Daoy (cell line): ENCODE data around the gene FBN2. TPM values are rescaled to one million over a fixed set of nuclear protein-coding genes. Genes with fewer than 3 reads are reported as not detected.
A peak's percentile ranks its signal among the peaks of the same experiment; 100 is the strongest.
"Not testable (repeated sequence)": the region's sequence is repeated elsewhere in the genome, so short reads cannot be mapped to it uniquely, and the experiment has no call there.

ENCODE experiments used
- DNase-seq: peaks from one replicate; pipeline ENCODE4 v3.0.0-alpha.2; 2015; ENCODE audit warnings: low read depth
- total RNA-seq: library from RNA; depleted of rRNA; stranded (reverse); fragments of >200 nt; shearing (Covaris generic); gene quantifications from 2 replicates; pipeline ENCODE4 v1.2.3, GENCODE V29; 2014

The FBN2 gene
- total RNA-seq, 1 experiment from 2014 or later = 18.7 TPM

DNA sequence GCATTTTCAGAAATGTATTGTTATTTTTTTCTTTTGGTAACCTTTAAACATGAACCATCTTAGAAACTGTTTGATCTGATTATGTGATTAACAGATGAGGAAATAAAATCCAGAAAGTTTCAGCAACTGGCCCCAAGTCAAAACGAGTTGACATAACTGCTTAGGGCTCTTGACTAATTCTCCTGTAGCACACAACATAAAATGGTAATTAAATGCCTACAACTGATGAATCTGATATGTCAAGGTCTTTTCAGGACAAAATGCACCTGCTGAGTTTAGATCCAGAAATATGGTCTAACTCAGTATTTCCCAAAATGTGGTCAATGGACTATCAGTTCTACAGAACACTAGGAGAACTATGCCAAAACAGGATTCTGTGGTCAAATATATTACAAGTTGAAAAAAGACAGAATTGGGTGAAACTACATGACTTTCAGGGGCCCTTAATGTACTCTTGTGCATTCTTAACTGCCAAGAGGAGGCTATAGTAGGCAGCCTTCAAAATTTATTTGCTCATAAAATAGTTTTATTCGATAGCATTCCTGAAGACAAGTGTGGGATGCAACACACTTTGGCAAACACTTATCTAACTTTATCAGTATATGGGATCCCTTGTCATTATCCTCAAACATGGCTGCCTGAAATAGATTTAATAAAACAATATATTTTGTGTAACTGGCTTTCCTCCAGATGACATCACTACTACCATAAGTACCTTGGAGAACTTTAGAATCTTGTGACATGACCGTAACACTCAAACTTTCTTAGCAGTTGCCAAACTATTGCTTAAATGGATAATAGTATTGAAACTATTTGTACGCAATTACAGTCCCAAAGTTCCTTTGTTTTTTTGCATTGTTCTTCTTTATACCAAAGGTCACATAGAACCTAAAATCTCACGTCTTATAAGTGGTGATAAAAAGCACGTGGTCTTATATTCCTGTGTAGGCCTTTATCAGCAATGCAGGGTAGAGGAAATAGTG is 59.4 kb downstream of the FBN2 start:
- no peak for DNase-seq

DNA sequence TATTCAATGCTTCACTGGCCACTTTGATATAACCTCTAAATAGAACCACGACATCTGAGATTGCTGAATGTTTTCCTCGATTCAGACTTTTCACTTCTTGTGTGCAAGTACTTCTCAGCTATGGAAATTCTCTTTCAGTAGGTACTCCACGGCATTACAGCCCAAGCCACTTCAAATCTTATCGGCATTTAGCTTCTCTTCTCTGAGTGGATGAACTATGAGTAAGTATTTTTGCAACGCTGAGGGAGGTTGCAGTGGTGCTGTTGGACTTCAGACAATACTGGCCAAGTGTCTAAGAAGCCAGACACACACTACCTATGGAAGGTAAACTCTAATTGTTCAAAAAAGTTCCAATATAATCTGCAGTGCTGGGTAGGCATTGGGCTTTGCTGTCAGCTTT is 60.1 kb downstream of the FBN2 start:
- no peak for DNase-seq

DNA sequence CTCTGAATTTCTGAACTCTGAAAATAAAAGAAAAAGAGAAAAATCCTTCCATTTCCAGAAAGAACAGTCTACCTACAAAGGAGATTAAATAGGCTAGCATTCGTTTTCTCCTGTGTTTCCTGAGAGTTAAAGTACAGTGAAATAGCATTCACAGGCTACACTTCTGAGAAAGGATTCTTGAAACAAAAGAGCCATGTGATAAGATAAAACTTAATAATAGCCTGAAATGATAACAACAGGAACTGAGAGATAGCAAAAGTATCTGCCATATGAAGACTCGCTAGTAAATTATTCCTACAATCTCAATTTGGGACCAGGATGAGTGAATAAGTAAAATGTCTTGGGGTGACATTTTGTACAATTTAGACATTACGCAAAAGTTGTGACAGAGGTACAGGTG is 62.4 kb downstream of the FBN2 start:
- no peak for DNase-seq

DNA sequence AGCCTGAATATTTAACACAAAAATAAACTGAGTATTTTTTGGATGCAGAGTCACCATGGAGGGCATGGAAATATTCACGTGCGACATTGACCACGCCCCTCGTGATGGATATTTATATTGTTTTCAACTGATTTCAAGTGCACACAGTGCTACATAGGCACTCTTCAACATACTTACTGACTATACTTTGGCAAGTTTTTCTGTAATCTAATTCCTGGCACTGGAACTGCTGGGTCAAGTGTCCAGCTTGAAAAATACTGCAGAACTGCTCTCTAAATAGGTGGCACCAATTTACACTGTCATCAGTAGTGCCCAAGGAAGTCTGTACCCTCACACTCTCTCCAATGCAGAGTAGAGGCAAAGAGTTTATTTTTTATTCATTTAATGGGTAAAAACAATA is 65.1 kb downstream of the FBN2 start:
- DNase-seq = no peak

DNA sequence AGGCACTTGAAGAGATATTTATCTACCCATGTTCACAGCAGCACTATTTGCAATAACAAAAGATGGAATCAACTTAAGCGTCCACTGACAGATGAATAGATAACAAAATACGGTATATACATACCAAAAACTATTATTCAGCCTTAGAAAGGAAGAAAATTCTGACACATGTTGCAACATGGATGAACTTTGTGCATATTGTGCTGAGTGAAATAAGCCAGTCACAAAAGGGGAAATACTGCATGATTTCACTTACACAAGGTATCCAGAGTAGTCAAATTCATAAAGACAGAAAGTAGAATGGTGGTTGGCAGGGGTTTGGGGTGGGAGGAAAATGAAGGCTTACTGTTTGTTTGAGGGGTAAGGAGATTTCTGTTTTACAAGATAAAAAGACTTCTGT is 66.0 kb downstream of the FBN2 start:
- DNase-seq = no peak

DNA sequence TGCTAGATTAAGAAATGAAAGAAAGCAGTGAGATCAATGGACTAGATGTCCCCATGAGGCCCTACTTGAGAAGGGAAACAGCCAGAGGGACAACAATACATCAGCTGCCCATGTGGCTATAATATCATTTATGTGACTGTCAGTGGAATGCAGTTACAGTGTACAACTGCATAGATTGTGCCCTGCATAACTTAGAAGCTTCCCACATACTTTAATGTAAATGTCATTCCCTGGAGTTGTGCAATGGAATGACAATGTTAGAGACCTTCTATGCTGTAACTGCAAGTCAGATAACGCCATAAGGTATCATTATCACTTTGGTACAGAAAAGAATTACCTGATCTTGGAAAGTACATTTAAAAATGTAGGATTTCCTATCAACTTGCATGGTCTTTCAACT is 67.4 kb downstream of the FBN2 start:
- DNase-seq = no peak

DNA sequence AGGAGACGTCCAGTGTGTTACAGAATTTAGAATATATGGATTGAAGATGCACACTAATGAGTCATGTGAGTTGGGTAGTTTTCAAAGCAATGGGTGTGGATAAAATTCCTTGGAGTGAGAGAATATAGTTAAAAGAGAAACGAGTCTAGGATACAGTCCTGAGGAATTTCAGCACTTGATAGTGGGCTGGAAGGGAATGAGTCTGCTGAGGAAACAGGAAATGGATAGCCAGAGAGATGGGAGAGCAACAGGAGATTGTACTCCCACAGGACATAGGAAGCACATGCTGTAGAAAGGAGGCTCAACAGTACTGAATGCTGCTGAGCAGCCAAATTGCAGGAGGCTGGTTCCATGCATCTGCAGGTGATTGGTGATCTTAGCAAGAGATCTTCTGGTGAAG is 68.1 kb downstream of the FBN2 start:
- DNase-seq = no peak

DNA sequence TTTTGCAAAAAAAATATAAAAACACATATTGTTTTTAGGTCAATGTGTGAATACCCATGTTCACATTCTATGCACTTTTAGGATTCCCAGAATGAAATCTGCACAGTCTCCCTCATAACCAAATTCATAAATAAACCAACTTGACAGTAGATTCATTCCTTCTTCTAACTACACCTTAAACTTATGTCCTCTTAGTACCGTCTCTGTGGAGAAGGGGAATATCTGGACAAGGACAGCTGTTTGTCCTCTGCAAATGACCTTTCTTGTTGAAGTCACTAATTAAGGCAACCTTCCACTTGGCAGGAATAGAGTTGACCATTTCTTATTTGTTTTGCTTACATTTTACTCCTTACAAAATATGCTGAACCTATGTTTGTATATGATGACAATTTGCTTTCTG is 71.1 kb downstream of the FBN2 start:
- DNase-seq = no peak

DNA sequence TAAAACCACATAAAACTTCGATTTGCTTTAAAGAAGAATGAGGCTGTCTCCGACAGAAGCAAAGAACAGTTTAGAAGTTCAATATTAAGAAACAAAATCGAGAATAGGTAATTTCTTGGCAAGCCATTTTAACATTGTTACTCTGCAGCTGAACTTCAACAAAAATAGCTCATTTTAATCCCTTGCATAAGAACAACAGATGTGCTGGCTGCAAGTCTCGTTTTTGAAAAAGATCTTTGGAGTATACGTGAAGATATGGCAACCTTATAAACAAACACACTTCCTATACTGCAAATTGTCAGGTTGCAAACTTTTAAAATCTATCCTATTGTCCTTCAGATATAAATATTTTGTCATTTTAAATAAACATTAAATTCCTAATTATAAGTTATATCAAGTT is 71.5 kb downstream of the FBN2 start:
- no peak for DNase-seq

DNA sequence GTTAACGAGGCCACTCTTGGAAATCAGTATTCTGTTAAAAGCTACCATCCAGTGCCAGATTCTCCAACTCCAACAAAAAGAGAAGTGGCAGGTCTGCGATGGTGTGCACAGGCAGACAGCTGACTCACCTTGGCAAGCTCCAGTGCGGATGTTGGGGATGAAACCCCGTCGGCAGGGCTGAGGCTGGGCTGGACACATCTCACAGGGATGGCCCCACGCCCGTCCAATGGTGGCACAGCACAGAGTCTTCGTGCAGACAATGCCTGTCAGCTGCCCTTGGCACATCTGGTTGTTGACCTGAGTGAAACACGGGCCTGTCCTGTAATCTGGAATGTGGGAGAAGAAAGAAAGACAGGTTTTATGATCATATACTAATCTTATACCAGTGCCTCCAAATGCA is 73.4 kb downstream of the FBN2 start:
- peak; percentile 10 for DNase-seq

DNA sequence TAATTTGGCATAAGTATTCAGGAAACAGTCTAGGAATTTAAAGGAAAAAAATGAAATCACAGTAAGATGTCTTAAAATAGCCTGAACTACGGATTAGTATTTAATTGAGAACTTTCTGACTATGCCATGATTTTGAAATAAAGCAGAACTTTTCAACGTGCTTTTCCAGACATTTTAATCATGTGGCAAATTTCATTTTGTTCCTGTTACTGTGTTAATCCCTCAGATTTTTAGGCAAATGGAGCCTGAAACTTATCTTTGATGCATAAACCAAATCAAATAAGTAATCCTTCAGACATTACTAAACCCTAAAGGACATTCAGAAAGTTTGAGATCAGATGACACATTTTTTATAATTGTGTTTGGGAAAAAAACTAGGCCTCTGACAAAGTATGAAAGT is 75.7 kb downstream of the FBN2 start:
- no peak for DNase-seq

DNA sequence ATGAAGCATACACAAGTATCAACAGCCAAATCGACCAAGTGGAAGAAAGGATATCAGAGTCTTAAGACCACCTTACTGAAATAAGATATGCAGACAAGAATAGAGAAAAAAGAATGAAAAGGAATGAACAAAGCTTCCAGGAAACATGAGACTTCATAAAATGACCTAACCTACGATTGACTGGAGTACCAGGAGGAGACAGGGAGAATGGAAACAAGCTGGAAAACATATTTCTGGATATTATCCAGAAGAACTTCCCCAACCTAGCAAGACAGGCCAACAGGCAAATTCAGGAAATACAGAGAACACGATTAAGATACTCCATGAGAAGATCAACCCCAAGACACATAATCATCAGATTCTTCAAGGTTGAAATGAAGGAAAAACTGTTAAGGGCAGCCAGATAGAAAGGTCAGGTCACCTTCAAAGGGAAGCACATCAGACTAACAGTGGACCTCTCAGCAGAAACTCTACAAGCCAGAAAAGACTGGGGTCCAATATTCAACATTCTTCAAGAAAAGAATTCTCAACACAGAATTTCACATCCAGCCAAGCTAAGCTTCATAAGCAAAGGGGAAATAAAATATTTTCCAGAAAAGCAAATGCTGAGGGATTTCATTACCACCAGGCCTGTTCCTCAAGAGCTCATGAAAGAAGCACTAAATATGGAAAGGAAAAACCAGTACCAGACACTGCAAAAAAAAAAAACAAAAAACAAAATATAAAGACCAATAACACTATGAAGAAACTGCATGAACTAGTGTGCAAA is 80.7 kb downstream of the FBN2 start:
- not testable (repeated sequence) for DNase-seq

DNA sequence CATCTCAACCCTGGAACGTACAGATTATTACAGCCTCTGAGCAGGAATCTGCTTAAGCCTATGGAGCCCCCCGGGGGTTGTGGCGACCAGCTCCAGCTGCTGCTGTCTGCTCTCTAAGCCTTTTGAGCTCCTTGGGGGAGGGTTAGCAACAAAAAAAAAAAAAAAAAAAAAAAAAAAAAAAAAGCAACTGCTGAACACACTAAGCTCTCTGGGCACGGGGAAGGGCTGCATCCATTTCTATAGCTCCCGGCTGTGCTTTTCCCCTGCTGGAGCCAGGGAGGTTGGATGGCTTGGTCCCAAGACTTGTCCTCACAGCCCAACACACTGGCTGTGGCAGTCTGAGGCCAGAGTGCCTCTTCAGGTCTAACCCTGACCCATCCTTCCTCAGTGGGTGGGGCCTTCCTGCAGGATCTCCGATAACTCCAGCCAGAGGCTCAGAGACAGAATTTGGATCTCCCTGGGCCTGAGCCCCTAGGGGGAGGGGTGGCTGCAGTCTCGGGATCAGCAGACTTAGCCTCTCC is 82.1 kb downstream of the FBN2 start:
- DNase-seq = no peak

DNA sequence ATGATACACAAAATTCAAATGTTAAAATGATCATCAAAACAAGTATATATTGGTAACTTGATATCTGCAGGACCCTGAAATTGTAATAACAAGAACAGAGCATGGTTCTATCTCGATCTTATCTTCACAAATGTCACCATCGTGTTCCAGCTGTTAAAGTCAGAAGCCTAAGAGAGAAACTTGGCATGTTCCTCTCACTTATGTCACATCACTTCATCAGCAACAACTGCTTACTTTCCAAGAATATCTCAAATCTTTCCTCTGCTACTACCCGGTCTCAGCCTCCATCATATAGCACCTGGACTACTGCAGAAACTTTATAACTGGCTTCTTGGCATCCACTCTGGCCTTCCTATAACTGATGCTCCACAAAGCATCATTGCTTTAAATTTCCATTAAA is 84.9 kb downstream of the FBN2 start:
- DNase-seq = no peak

DNA sequence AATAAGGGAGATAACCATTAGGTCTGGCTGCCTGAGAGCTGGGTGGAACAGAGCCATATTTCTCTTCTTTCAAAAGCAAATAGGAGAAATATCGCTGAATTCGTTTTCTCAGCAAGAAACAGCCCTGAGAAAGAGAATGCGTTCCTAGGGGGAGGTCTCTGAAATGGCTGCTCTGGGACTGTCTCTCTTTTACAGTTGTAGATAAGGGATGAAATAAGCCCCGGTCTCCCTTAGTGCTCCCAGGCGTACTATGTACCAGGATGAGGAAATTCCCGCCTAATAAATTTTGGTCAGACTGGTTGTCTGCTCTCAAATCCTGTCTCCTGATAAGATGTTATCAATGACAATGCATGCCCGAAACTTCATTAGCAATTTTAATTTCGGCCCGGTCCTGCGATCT is 90.8 kb downstream of the FBN2 start:
- DNase-seq = not testable (repeated sequence)

DNA sequence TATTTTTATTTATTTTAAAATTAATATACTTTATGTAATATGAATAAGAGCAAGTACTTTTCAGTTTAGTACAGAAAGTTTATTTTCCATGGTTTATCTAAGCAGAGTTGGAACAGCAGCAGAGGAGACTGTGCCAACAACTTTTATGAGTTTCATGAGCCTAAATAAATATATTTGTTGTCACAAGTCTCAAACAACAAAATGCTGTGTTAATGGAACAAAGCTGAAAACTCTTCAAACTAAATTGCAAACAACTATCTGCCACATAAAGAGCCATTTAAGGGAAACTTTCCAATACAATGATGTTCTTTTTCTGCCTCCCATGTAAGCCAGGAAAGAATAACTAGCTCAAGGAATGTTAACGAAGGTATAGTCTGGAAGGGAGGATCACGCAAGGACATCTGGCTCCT is 96.1 kb downstream of the FBN2 start:
- DNase-seq = no peak

DNA sequence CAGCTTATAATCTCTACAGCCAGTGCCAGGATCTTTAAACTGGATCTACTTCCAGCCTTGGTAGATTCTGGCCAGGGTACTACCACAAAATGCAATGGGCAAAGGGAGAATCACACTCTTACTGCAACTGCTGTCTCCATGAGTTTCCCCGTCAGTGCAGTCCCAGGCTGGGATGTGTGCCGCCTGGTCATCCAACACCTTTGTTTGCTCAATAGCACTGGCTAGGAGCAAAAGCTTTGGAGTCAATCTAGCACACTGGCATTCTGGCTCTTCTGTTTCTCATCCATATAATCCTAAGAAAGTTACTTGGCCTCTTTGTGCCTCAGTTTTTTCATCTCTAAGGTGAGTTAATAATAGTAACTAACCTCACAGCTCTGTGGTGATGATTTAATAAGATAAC is 96.9 kb downstream of the FBN2 start:
- DNase-seq = no peak

DNA sequence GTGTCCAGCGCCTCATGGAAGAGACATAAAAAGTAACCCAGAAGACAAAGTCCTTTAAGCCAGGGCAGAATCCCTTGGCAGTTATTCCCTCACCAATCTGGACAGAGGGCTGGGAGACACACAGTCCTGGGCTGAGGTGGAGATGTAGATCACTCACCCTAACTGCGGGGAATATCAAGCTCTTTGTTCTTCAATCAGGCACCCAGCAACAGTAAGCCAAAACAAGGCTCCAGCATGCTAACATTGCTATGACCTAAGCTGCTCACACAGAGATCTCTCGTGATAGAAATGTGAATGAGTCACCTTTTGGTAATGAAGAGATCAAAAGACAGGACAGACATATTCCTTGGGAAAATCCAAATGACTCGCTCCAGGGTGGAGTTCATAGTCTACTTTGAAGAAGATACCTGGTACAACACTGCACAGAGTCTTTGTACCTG is 101.3 kb downstream of the FBN2 start:
- peak; percentile 86 for DNase-seq

DNA sequence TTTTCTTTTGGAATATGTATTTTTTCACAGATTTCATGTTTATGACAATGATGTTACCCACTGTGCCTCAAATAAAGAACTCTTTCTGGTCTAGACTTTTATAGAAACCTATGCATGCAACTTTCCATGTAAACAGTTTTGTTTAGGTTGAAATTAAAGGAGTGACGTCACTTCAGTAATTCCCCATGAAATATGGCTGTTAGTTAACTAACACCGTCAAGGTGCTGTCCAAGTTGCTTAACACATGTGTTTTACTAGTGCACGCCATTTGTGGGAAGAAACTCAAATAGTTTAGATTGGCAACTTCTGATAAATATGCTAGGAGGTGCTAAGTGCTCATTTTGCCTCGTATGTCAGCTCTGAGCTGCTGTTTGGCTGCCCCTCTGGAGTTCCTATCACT is 102.2 kb downstream of the FBN2 start:
- no peak for DNase-seq

DNA sequence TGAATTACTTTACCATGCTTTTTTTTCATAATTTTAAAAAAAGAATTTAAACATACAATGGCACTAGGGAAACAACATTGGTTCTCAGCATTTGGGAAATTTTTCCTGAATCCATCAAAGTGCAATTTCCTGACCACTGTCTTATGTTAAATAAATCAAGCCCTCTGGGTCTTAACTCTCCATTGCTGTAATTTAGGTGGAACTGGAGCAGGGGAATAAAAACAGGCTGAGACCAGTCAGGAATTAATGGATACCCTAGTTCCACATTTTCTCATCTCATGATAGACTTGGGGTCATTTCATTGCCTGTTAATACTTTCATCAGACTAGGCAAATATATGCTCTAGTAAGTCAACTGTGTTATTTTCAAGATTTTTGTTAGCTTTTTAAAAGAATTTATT is 103.1 kb downstream of the FBN2 start:
- DNase-seq = no peak

DNA sequence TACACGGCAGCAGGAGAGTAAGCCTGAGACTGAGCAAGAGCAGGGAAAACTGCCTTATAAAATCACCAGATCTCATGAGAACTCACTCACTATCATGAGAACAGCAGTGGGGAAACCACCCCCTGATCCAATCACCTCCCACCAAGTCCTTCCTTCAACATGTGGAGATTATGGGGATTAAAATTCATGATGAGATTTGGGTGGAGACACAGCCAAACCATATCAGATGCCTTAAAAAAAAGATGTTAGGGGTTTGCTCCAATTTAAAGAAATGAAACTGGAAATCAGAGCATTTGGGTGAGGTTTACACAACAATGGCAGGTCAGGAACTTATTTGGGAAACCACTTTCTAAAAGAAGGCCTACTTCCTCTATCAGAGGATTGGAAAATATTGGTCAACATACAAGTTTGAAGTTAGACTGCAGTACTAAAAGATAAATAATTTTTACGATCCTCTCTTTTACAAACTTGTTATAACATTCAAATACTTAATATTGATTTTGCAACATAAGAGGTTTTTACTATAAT is 105.1 kb downstream of the FBN2 start:
- no peak for DNase-seq

DNA sequence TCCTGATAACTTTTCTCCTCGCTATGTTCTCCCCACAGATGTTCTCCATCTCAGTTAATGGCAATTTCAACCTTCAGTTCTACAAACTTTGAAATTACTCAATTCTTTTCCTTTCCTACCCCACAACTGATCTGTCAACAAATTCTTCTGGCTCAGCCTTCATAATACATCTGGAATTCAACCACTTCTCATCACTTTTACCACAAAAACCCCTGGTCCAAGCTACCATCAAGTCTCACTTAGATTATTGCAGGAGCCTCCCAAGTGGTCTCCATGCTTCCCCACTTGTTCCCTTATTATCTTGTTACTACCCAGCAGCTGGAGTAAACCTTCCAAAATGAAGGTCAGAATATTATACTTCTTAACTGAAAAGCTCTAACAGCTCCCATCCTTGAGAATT is 110.1 kb downstream of the FBN2 start:
- DNase-seq = no peak
